Activated B cell treated with CpG ODN at 0.5 μM for 24 hours (primary cell): ENCODE measurements around the gene ETF1. TPM values are rescaled to one million over a fixed set of nuclear protein-coding genes. Genes with fewer than 3 reads are reported as not detected.

ENCODE experiments used
- ATAC-seq: fragments of 200-7000 bp; cut with Tn5 transposase; one replicate; pipeline ENCODE4 v1.10.0; 2021; ENCODE audit warnings: low read depth, mild to moderate bottlenecking, moderate library complexity
- CTCF ChIA-PET: fragments of 350-600 bp; sonication (Branson Sonifier 250); formaldehyde crosslinking; loops from one replicate; lab custom pipeline; 2021; ENCODE audit warnings: antibody characterized with exemption; lab: Charles Lee
- POLR2A ChIA-PET: fragments of 350-600 bp; sonication (Branson Sonifier 250); formaldehyde crosslinking; loops from one replicate; lab custom pipeline; 2021; ENCODE audit warnings: antibody characterized with exemption; lab: Charles Lee
- DNase-seq: peaks from one replicate; pipeline ENCODE4 v3.0.0; 2022
- H3K27ac Mint-ChIP-seq: one replicate; pipeline ENCODE4 v1.8.0; 2020; ENCODE audit warnings: mixed read lengths
- H3K27me3 Mint-ChIP-seq: one replicate; pipeline ENCODE4 v1.8.0; 2021; ENCODE audit warnings: mixed read lengths
- H3K36me3 Mint-ChIP-seq: one replicate; pipeline ENCODE4 v1.8.0; 2021; ENCODE audit warnings: low read depth, mixed read lengths
- H3K4me1 Mint-ChIP-seq: one replicate; pipeline ENCODE4 v1.8.0; 2021; ENCODE audit warnings: mixed read lengths
- H3K4me3 Mint-ChIP-seq: one replicate; pipeline ENCODE4 v1.8.0; 2020; ENCODE audit warnings: mild to moderate bottlenecking, mixed read lengths
- H3K9me3 Mint-ChIP-seq: one replicate; pipeline ENCODE4 v1.8.0; 2020; ENCODE audit warnings: mixed read lengths
- intact Hi-C: fragments of 100-400 bp; cut with micrococcal nuclease; formaldehyde crosslinking; loops from one replicate; pipeline ENCODE4 v1.15.1; 2024
- total RNA-seq: library from RNA; stranded (reverse); gene quantifications from 2 replicates; pipeline ENCODE4 v1.2.3, GENCODE V29; 2022
- TF ChIP-seq, protein P1 (sequence below): fragments of 200-600 bp; IDR thresholded peaks from one replicate; pipeline ENCODE4 v1.8.0; 2022; ENCODE audit warnings: antibody characterized with exemption, mild to moderate bottlenecking

Gene ETF1
- total RNA-seq, 1 donor from 2014 or later: 99.6 TPM

DNA sequence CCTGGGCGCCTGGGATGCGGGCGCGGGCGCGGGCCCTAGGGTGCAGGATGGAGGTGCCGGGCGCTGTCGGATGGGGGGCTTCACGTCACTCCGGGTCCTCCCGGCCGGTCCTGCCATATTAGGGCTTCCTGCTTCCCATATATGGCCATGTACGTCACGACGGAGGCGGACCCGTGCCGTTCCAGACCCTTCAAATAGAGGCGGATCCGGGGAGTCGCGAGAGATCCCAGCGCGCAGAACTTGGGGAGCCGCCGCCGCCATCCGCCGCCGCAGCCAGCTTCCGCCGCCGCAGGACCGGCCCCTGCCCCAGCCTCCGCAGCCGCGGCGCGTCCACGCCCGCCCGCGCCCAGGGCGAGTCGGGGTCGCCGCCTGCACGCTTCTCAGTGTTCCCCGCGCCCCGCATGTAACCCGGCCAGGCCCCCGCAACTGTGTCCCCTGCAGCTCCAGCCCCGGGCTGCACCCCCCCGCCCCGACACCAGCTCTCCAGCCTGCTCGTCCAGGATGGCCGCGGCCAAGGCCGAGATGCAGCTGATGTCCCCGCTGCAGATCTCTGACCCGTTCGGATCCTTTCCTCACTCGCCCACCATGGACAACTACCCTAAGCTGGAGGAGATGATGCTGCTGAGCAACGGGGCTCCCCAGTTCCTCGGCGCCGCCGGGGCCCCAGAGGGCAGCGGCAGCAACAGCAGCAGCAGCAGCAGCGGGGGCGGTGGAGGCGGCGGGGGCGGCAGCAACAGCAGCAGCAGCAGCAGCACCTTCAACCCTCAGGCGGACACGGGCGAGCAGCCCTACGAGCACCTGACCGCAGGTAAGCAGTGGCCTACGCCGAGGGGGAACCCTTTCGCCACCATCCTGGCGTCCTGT, 77.5 kb downstream of the ETF1 start, which contains the start of gene EGR1:
EGR1 (plus strand) TSS at position 219 of the 864 bp plus-strand sequence; CDS start at position 502, 283 bp downstream.
- ChIA-PET CTCF (interaction anchor here (1.2 to 1.6 kb wide), 6 partner anchors 10 to 113 kb away, joined by 5 to 9 read pairs (median 5); partner anchors contain the start of gene KDM3B), POLR2A (interaction anchor here (0.5 to 3.3 kb wide), 15 partner anchors 15 to 1642 kb away, joined by 3 to 22 read pairs (median 5); partner anchors contain the start of genes ETF1, FAM53C, HSPA9 and KDM3B)
- DNase-seq: peak; percentile 58
- intact Hi-C loops: loop anchor here (1.0 to 10.0 kb wide), 7 partner anchors 27 to 1837 kb away; partner anchors contain the start of genes BRD8, ETF1, HSPA9 and PFDN1
- peaks cover 13% of the 10 kb centered on the region for H3K36me3 Mint-ChIP-seq
- H3K4me1 Mint-ChIP-seq: peaks cover 34% of the 10 kb centered on the region
- H3K27me3 Mint-ChIP-seq: no peaks in the 10 kb centered on the region
- peak; percentile 52 for ATAC-seq
- TF ChIP-seq, protein P1, sequence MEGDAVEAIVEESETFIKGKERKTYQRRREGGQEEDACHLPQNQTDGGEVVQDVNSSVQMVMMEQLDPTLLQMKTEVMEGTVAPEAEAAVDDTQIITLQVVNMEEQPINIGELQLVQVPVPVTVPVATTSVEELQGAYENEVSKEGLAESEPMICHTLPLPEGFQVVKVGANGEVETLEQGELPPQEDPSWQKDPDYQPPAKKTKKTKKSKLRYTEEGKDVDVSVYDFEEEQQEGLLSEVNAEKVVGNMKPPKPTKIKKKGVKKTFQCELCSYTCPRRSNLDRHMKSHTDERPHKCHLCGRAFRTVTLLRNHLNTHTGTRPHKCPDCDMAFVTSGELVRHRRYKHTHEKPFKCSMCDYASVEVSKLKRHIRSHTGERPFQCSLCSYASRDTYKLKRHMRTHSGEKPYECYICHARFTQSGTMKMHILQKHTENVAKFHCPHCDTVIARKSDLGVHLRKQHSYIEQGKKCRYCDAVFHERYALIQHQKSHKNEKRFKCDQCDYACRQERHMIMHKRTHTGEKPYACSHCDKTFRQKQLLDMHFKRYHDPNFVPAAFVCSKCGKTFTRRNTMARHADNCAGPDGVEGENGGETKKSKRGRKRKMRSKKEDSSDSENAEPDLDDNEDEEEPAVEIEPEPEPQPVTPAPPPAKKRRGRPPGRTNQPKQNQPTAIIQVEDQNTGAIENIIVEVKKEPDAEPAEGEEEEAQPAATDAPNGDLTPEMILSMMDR: no peak
- peak within 1 kb of the TSS; percentile 92 for H3K27ac Mint-ChIP-seq
- H3K9me3 Mint-ChIP-seq: no peaks in the 10 kb centered on the region
- peak within 1 kb of the TSS; percentile 89 for H3K4me3 Mint-ChIP-seq

DNA sequence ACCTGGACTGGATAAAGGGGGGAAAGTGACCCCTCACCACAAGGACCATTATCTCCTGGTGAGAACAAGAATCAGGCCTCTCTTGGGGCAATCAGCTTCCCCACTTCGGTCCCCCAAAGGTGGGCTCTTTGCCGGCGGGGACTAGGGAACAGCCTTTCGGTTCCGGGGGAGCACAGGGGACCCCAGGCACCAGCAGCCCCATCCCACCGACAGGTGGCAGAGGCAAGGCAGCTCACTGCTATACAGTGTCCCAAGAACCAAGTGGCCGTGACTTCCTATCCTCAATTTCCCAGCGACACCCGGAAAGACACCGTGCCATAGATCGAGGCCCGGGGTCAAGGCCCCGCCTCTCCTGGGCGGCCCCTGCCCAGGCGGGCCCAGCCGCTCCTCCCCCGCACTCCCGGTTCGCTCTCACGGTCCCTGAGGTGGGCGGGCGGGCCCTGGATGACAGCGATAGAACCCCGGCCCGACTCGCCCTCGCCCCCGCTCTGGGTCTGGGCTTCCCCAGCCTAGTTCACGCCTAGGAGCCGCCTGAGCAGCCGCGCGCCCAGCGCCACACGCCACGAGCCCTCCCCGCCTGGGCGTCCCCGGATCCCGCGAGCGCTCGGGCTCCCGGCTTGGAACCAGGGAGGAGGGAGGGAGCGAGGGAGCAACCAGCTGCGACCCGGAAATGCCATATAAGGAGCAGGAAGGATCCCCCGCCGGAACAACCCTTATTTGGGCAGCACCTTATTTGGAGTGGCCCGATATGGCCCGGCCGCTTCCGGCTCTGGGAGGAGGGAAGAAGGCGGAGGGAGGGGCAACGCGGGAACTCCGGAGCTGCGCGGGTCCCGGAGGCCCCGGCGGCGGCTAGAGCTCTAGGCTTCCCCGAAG, 78.4 kb downstream of the ETF1 start:
- Mint-ChIP-seq H3K9me3 (no peaks in the 10 kb centered on the region), H3K27me3 (no peaks in the 10 kb centered on the region), H3K4me3 (peak overlapping the region; percentile 89), H3K27ac (peak overlapping the region; percentile 92), H3K4me1 (peaks cover 43% of the 10 kb centered on the region), H3K36me3 (peaks cover 13% of the 10 kb centered on the region)
- ChIA-PET POLR2A (interaction anchor here (0.5 to 3.3 kb wide), 13 partner anchors 14 to 1643 kb away, joined by 3 to 22 read pairs (median 5); partner anchors contain the start of genes ETF1, FAM53C, HSPA9 and KDM3B), CTCF (interaction anchor here (1.1 to 1.6 kb wide), 6 partner anchors 10 to 112 kb away, joined by 3 to 9 read pairs (median 5); partner anchors contain the start of gene KDM3B)
- ATAC-seq (peak; percentile 64), DNase-seq (peak; percentile 94)
- intact Hi-C loops: loop anchor here (1.0 to 10.0 kb wide), 12 partner anchors 14 to 1838 kb away; partner anchors contain the start of genes BRD8, ETF1, FAM53C and HNRNPA0
- TF ChIP-seq, protein P1: peak; percentile 16

DNA sequence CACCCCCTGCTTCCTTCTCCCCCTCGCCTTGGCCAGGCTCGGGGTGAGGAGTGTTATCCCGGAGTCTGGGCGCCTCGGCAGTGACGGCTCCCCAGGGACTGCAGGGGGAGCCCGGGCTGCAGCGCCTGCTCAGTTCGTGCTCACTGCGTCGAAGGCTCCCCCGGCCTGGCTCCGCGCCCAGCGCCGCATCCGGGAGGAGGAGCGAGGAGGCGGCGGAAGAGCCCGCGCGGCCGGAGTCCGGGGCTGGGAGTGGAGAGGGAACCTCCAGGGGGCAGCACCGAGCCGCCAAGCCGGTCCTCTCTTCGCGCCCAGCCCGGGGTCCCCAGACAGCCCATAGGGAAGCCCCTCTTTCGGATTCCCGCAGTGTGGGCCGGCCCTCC, 79.0 kb downstream of the ETF1 start:
- CTCF ChIA-PET: interaction anchor here (1.1 to 1.6 kb wide), 5 partner anchors 9 to 112 kb away, joined by 3 to 6 read pairs (median 5); partner anchors contain the start of gene KDM3B
- POLR2A ChIA-PET: interaction anchor here (0.5 to 3.3 kb wide), 5 partner anchors 14 to 115 kb away, joined by 4 to 22 read pairs (median 12); partner anchors contain the start of genes ETF1, HSPA9 and KDM3B
- peak; percentile 56 for ATAC-seq
- H3K9me3 Mint-ChIP-seq: no peaks in the 10 kb centered on the region
- H3K36me3 Mint-ChIP-seq: peaks cover 13% of the 10 kb centered on the region
- intact Hi-C loops: loop anchor here (1.0 to 10.0 kb wide), 7 partner anchors 14 to 941 kb away; partner anchors contain the start of genes FAM53C, HNRNPA0, KDM3B and SPATA24
- H3K4me3 Mint-ChIP-seq: peak overlapping the region; percentile 89
- peak overlapping the region; percentile 92 for H3K27ac Mint-ChIP-seq
- DNase-seq: peak; percentile 92
- no peaks in the 10 kb centered on the region for H3K27me3 Mint-ChIP-seq
- TF ChIP-seq, protein P1: peak; percentile 87
- peaks cover 49% of the 10 kb centered on the region for H3K4me1 Mint-ChIP-seq

DNA sequence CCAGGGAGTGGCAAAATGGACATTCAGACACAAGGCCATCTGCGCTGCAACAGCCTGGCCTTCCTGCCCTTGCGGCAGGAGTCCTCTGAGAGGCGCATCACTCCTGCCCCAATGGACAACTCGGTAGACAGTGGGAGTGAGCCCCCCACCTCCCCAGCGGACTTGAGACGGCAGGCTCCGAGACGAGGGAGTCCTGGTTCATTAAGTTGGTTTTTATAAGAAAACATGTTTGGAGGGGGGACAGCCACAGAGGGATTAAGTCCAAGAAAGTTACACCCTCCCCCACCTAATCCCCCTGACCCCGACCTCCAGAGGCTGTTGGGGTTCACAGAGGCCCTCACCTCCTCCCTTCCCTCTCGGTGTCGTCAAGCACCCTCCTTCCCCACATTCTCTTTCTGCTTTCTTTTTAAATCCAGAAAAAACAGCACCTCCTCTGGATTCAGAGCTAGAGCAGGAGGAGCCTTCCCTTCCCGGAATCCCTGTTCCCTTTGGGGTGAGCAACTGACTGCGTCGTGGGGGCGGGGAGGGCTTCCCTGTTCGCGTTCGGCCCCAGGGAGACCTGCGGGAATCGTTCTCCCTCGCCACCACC, 79.5 kb downstream of the ETF1 start:
- TF ChIP-seq, protein P1: no peak
- POLR2A ChIA-PET: interaction anchor here (0.5 to 3.3 kb wide), 5 partner anchors 13 to 810 kb away, joined by 4 to 22 read pairs (median 12); partner anchors contain the start of genes ETF1 and HSPA9
- H3K27ac Mint-ChIP-seq: peak overlapping the region; percentile 92
- intact Hi-C loops: loop anchor here (1.0 to 10.0 kb wide), 7 partner anchors 13 to 941 kb away; partner anchors contain the start of genes FAM53C, HNRNPA0, KDM3B and SPATA24
- no peaks in the 10 kb centered on the region for H3K27me3 Mint-ChIP-seq
- H3K4me1 Mint-ChIP-seq: peaks cover 52% of the 10 kb centered on the region
- H3K9me3 Mint-ChIP-seq: no peaks in the 10 kb centered on the region
- H3K36me3 Mint-ChIP-seq: peaks cover 13% of the 10 kb centered on the region
- no peak for ATAC-seq
- H3K4me3 Mint-ChIP-seq: peak overlapping the region; percentile 89
- DNase-seq: no peak
- CTCF ChIA-PET: interaction anchor here (1.1 to 2.9 kb wide), 4 partner anchors 8 to 110 kb away, joined by 3 to 11 read pairs (median 5); no protein-coding TSS in a partner anchor
